Suprapubic skin (tissue), 4 donors: ENCODE measurements around the gene CASP6. TPM values are rescaled to one million over a fixed set of nuclear protein-coding genes. Genes with fewer than 3 reads are reported as not detected.

Source experiments
- DNase-seq, 2 donors: peaks; one replicate each; pipeline ENCODE4 v3.0.0-alpha.2; 2019; ENCODE audit warnings: low spot score in 2 of 2
- H3K27ac ChIP-seq: fragments of 200-600 bp; sonication (generic); one replicate; pipeline ENCODE4 v1.5.1; 2019
- H3K27me3 ChIP-seq: fragments of 200-600 bp; sonication (generic); one replicate; pipeline ENCODE4 v1.5.1; 2019
- H3K36me3 ChIP-seq: fragments of 200-600 bp; sonication (generic); one replicate; pipeline ENCODE4 v1.5.1; 2019
- H3K4me1 ChIP-seq: fragments of 200-600 bp; sonication (generic); one replicate; pipeline ENCODE4 v1.5.1; 2019
- H3K4me3 ChIP-seq: fragments of 200-600 bp; sonication (generic); one replicate; pipeline ENCODE4 v1.5.1; 2019; ENCODE audit warnings: mild to moderate bottlenecking
- H3K9me3 ChIP-seq: fragments of 200-600 bp; sonication (generic); one replicate; pipeline ENCODE4 v1.5.1; 2019
- CTCF ChIP-seq, 2 donors: fragments of 200-600 bp in 1 of 2; fragments of 450-650 bp in 1 of 2; sonication (generic) in 1 of 2; IDR thresholded peaks; one replicate each; pipeline ENCODE4 v1.5.1; 2016 to 2019; ENCODE audit warnings: antibody characterized with exemption in 2 of 2, mild to moderate bottlenecking in 1 of 2, moderate library complexity in 1 of 2
- EP300 ChIP-seq: sonication (generic); formaldehyde crosslinking; IDR thresholded peaks from one replicate; pipeline ENCODE4 v1.6.1; 2017; ENCODE audit warnings: antibody characterized with exemption
- POLR2A ChIP-seq, 2 donors: fragments of 450-650 bp; IDR thresholded peaks; one replicate each; pipeline ENCODE4 v1.6.1; 2017; ENCODE audit warnings: antibody characterized with exemption in 2 of 2, mild to moderate bottlenecking in 2 of 2, moderate library complexity in 2 of 2
- POLR2AphosphoS5 ChIP-seq, 3 donors: sonication (generic); formaldehyde crosslinking; IDR thresholded peaks; one replicate each; pipeline ENCODE4 v1.6.1; 2017; ENCODE audit warnings: antibody characterized with exemption in 3 of 3
- WGBS: methylation state at CpG from one replicate; pipeline ENCODE4 v1.1.5; 2018; 5-methylcytosine and 5-hydroxymethylcytosine counted together
- total RNA-seq, 4 donors: library from RNA; depleted of rRNA; stranded (reverse); fragments of >200 nt; gene quantifications; one replicate each; pipeline ENCODE4 v1.1.0, GENCODE V29; 2016

Gene CASP6
- total RNA-seq, 4 donors from 2014 or later: 18.4 to 30.5 (median 20.3) TPM

- Histone ChIP-seq H3K4me1 (no peaks in the 10 kb centered on the region), H3K27me3 (no peaks in the 10 kb centered on the region), H3K9me3 (peaks cover 5% of the 10 kb centered on the region), H3K4me3 (no peak overlapping the region), H3K27ac (no peak overlapping the region), H3K36me3 (no peaks in the 10 kb centered on the region)
- TF ChIP-seq EP300 (no peak), POLR2A (IDR thresholded peaks at IDR 0.05) (no peak), POLR2AphosphoS5 (IDR thresholded peaks at IDR 0.05) (no peak)
- DNase-seq: no peak
- WGBS: 69% methylated on average over 6 of the region's 6 CpGs
These were observed 47.8 kb downstream of the CASP6 start for GRCh38 chr4:109655396-109655795.

GRCh38 chr4:109649872-109650271 is 53.4 kb downstream of the CASP6 start:
- Histone ChIP-seq H3K36me3 (no peaks in the 10 kb centered on the region), H3K4me1 (no peaks in the 10 kb centered on the region), H3K4me3 (no peak overlapping the region), H3K9me3 (peaks cover 5% of the 10 kb centered on the region), H3K27me3 (no peaks in the 10 kb centered on the region), H3K27ac (no peak overlapping the region)
- TF ChIP-seq CTCF (IDR thresholded peaks at IDR 0.05) (no peak), EP300 (no peak), POLR2A (IDR thresholded peaks at IDR 0.05) (no peak), POLR2AphosphoS5 (IDR thresholded peaks at IDR 0.05) (no peak)
- no peak for DNase-seq
- WGBS: 100% methylated on average over 1 of the region's 1 CpG

- Histone ChIP-seq H3K27ac (no peak overlapping the region), H3K27me3 (no peaks in the 10 kb centered on the region), H3K4me1 (no peaks in the 10 kb centered on the region), H3K4me3 (no peak overlapping the region), H3K9me3 (peaks cover 5% of the 10 kb centered on the region), H3K36me3 (no peaks in the 10 kb centered on the region)
- TF ChIP-seq CTCF (IDR thresholded peaks at IDR 0.05) (no peak), EP300 (no peak), POLR2AphosphoS5 (IDR thresholded peaks at IDR 0.05) (no peak), POLR2A (IDR thresholded peaks at IDR 0.05) (no peak)
- DNase-seq: no peak
- 94% methylated on average over 2 of the region's 2 CpGs for WGBS
These were observed 54.2 kb downstream of the CASP6 start for GRCh38 chr4:109648997-109649575.

GRCh38 chr4:109648266-109648996 is 54.8 kb downstream of the CASP6 start:
- H3K4me3 ChIP-seq: no peak overlapping the region
- H3K36me3 ChIP-seq: no peaks in the 10 kb centered on the region
- no peak overlapping the region for H3K27ac ChIP-seq
- WGBS: 68% methylated on average over 5 of the region's 5 CpGs
- H3K4me1 ChIP-seq: no peaks in the 10 kb centered on the region
- no peaks in the 10 kb centered on the region for H3K27me3 ChIP-seq
- H3K9me3 ChIP-seq: peaks cover 5% of the 10 kb centered on the region
- no peak for DNase-seq
- TF ChIP-seq POLR2A (IDR thresholded peaks at IDR 0.05) (no peak), POLR2AphosphoS5 (IDR thresholded peaks at IDR 0.05) (no peak), EP300 (no peak), CTCF (IDR thresholded peaks at IDR 0.05) (no peak)

GRCh38 chr4:109645874-109646710 is 57.2 kb downstream of the CASP6 start:
- TF ChIP-seq POLR2AphosphoS5 (IDR thresholded peaks at IDR 0.05) (no peak), POLR2A (IDR thresholded peaks at IDR 0.05) (no peak), CTCF (IDR thresholded peaks at IDR 0.05) (no peak), EP300 (no peak)
- Histone ChIP-seq H3K36me3 (no peaks in the 10 kb centered on the region), H3K4me3 (no peak overlapping the region), H3K4me1 (no peaks in the 10 kb centered on the region), H3K27ac (no peak overlapping the region), H3K9me3 (no peaks in the 10 kb centered on the region), H3K27me3 (no peaks in the 10 kb centered on the region)
- WGBS: 81% methylated on average over 7 of the region's 7 CpGs
- DNase-seq: no peak
